Lung (tissue), 4 donors: ENCODE results near the gene OR1S1. TPM values are rescaled to one million over a fixed set of nuclear protein-coding genes. Genes with fewer than 3 reads are reported as not detected.

ENCODE experiments used
- polyA plus RNA-seq, 2 donors: library from polyadenylated mRNA; stranded (reverse); fragments of 200-250 nt; gene quantifications; one replicate each; pipeline ENCODE4 v1.2.1, GENCODE V29; 2013
- total RNA-seq, 2 donors: library from RNA; depleted of rRNA in 1 of 2; stranded (reverse); fragments of >200 nt in 1 of 2; gene quantifications; one replicate each; pipeline ENCODE4 v1.2.1, GENCODE V29; 2014 to 2021
- donor health status: Bipolar disorder and iron deficiency.
- donor health status: healthy.
- donor health status: DM: yes; HTN: yes; CAD: no.

Gene OR1S1
- total and polyA plus RNA-seq, 4 donors: not detected

Other genes with a start within 250 kb of the OR1S1 start
- gene OR9Q1, start 188.8 kb upstream of the OR1S1 start, total RNA-seq: under 1 TPM in 1 of 2 donors, not detected in 1; 0.14 TPM
- gene OR9Q1, start 188.8 kb upstream of the OR1S1 start, polyA plus RNA-seq: not detected
- not detected for gene OR6Q1, start 181.8 kb upstream of the OR1S1 start, total RNA-seq
- not detected for gene OR6Q1, start 181.8 kb upstream of the OR1S1 start, polyA plus RNA-seq
- not detected for gene OR9I1, start 87.2 kb upstream of the OR1S1 start, total RNA-seq
- gene OR9I1, start 87.2 kb upstream of the OR1S1 start, polyA plus RNA-seq: not detected
- not detected for gene OR9Q2, start 23.6 kb upstream of the OR1S1 start, total RNA-seq
- not detected for gene OR9Q2, start 23.6 kb upstream of the OR1S1 start, polyA plus RNA-seq
- not detected for gene OR1S2, start 8.6 kb upstream of the OR1S1 start, total RNA-seq
- gene OR1S2, start 8.6 kb upstream of the OR1S1 start, polyA plus RNA-seq: not detected
- not detected for gene OR10Q1, start 16.2 kb downstream of the OR1S1 start, total RNA-seq
- gene OR10Q1, start 16.2 kb downstream of the OR1S1 start, polyA plus RNA-seq: under 1 TPM in 1 of 2 donors, not detected in 1; 0.05 TPM
- gene OR10W1, start 55.5 kb downstream of the OR1S1 start, total RNA-seq: under 1 TPM in 1 of 2 donors, not detected in 1; 0.34 TPM
- gene OR10W1, start 55.5 kb downstream of the OR1S1 start, polyA plus RNA-seq: not detected
- not detected for gene OR5B17, start 146.3 kb downstream of the OR1S1 start, total RNA-seq
- not detected for gene OR5B17, start 146.3 kb downstream of the OR1S1 start, polyA plus RNA-seq
- not detected for gene OR5B3, start 194.2 kb downstream of the OR1S1 start, total RNA-seq
- not detected for gene OR5B3, start 194.2 kb downstream of the OR1S1 start, polyA plus RNA-seq
- gene OR5B2, start 215.4 kb downstream of the OR1S1 start, total RNA-seq: not detected
- not detected for gene OR5B2, start 215.4 kb downstream of the OR1S1 start, polyA plus RNA-seq
- gene OR5B12, start 229.5 kb downstream of the OR1S1 start, total RNA-seq: not detected
- gene OR5B12, start 229.5 kb downstream of the OR1S1 start, polyA plus RNA-seq: not detected